Measurements from ENCODE around the gene MXD4. TPM values are rescaled to one million over a fixed set of nuclear protein-coding genes. Genes with fewer than 3 reads are reported as not detected.
A peak's percentile ranks its signal among the peaks of the same experiment; 100 is the strongest.

Gene MXD4
- total and polyA plus RNA-seq, 2 donors (not counting 1 experiment from before 2014, with no cell fraction given) = 67.3 to 75.3 TPM

- peaks cover 22% of the 10 kb centered on the region for H3K4me1 Mint-ChIP-seq
- ATAC-seq (ENCODE audit: low read depth) (peak; percentile 75), DNase-seq (peak; percentile 75)
- Histone ChIP-seq H2AFZ (ENCODE audit: insufficient read depth, low read depth, low read length, poor library complexity, severe bottlenecking) (peak overlapping the region; percentile 74), H3K79me2 (ENCODE audit: control insufficient read depth, insufficient read depth, low read length) (no peaks in the 10 kb centered on the region), H3K4me3 (ENCODE audit: control extremely low read depth in 1 of 5, extremely low read depth in 1 of 5, insufficient read depth in 1 of 5, low read depth in 2 of 5, low read length in 4 of 5) (peak overlapping the region in 3 of 5 experiments; percentile 33 to 34 (median 34)), H3K36me3 (replicated peaks in 1 of 2; ENCODE audit: control extremely low read depth in 1 of 2, control insufficient read depth in 1 of 2, extremely low read depth in 1 of 2, insufficient read depth in 2 of 2, low read length in 1 of 2) (no peaks in the 10 kb centered on the region), H3K9me3 (ENCODE audit: control extremely low read depth in 1 of 3, control insufficient read depth in 2 of 3, insufficient read depth in 1 of 3, low read length in 2 of 3) (peaks cover 0 to 14% (median 0%) of the 10 kb centered on the region in 3 donors), H3K4me2 (replicated peaks; ENCODE audit: low read depth, low read length, poor library complexity, severe bottlenecking) (peak overlapping the region; percentile 72), H3K27ac (ENCODE audit: low read length in 2 of 2) (peak overlapping the region in 1 of 2 donors; percentile 49), H3K27me3 (replicated peaks in 1 of 4; ENCODE audit: control extremely low read depth in 1 of 4, control insufficient read depth in 3 of 4, insufficient read depth in 4 of 4, low read length in 3 of 4) (peaks cover 0 to 8% (median 3%) of the 10 kb centered on the region in 4 experiments), H3K9ac (ENCODE audit: low read length) (peak overlapping the region; percentile 17), H3K4me1 (ENCODE audit: control insufficient read depth in 2 of 2, insufficient read depth in 2 of 2, low read length in 2 of 2) (peaks cover 18 to 20% of the 10 kb centered on the region in 2 donors), H4K20me1 (ENCODE audit: control insufficient read depth, insufficient read depth, low read length, poor library complexity, severe bottlenecking) (no peaks in the 10 kb centered on the region)
- H3K4me3 Mint-ChIP-seq = peak overlapping the region; percentile 77
- intact Hi-C loops (cut with micrococcal nuclease) = loop anchor here (1.0 to 2.0 kb wide), 2 partner anchors 9 to 48 kb away; partner anchors contain the start of genes HAUS3 and POLN
- H3K9me3 Mint-ChIP-seq (ENCODE audit: insufficient read depth) = no peaks in the 10 kb centered on the region
- CTCF ChIA-PET = interaction anchor here (0.9 to 2.0 kb wide), 3 partner anchors 9 to 64 kb away, joined by 3 to 6 read pairs (median 4); no protein-coding TSS in a partner anchor
- TF ChIP-seq CTCF (IDR thresholded peaks at IDR 0.05) (no peak), EZH2 (IDR thresholded peaks at IDR 0.05; ENCODE audit: borderline replicate concordance, insufficient read depth, low read depth, low read length, poor library complexity, severe bottlenecking) (no peak)
- 8% methylated on average over 23 of the region's 24 CpGs for WGBS (ENCODE audit: insufficient coverage)
- H3K27me3 Mint-ChIP-seq = no peaks in the 10 kb centered on the region
- H3K27ac Mint-ChIP-seq = peak overlapping the region; percentile 81
- POLR2A ChIA-PET = interaction anchor here (1.0 to 2.3 kb wide), 6 partner anchors 9 to 128 kb away, joined by 3 to 18 read pairs (median 4); partner anchors contain the start of genes CFAP99, HAUS3, MXD4 and POLN
Observed at GRCh38 chr4:2290974-2291704, 29.2 kb upstream of the MXD4 start.

Data from B cell (primary cell).